Peyer's patch (tissue), 4 donors: ENCODE results near the gene VWA1. TPM values are rescaled to one million over a fixed set of nuclear protein-coding genes. Genes with fewer than 3 reads are reported as not detected.

ENCODE experiments used
- DNase-seq, 3 donors: peaks; one replicate each; pipeline ENCODE4 v3.0.0-alpha.2; 2017 to 2019
- H3K27ac ChIP-seq, 4 donors: fragments of 200-600 bp; sonication (generic); one replicate each; pipeline ENCODE4 v1.5.1; 2016 to 2019
- H3K27me3 ChIP-seq, 2 donors: fragments of 200-600 bp; sonication (generic); one replicate each; pipeline ENCODE4 v1.5.1; 2019
- H3K36me3 ChIP-seq, 3 donors: fragments of 200-600 bp; sonication (generic); one replicate each; pipeline ENCODE4 v1.5.1; 2016 to 2019
- H3K4me1 ChIP-seq, 4 donors: fragments of 200-600 bp; sonication (generic); one replicate each; pipeline ENCODE4 v1.5.1; 2016 to 2019
- H3K4me3 ChIP-seq, 4 donors: fragments of 200-600 bp; sonication (generic); 1 replicate in 3 of 4; 2 replicates in 1 of 4; pipeline ENCODE4 v1.5.1; 2016 to 2019; ENCODE audit warnings: mild to moderate bottlenecking in 1 of 4
- H3K9me3 ChIP-seq, 4 donors: fragments of 200-600 bp; sonication (generic); one replicate each; pipeline ENCODE4 v1.5.1; 2016 to 2019; ENCODE audit warnings: mild to moderate bottlenecking in 1 of 4
- POLR2A ChIP-seq, 2 donors: fragments of 450-650 bp; IDR thresholded peaks; one replicate each; pipeline ENCODE4 v1.5.1; 2017; ENCODE audit warnings: antibody characterized with exemption in 2 of 2, mild to moderate bottlenecking in 2 of 2, moderate library complexity in 2 of 2
- total RNA-seq, 4 donors: library from RNA; depleted of rRNA; stranded (reverse); fragments of >200 nt; gene quantifications; one replicate each; pipeline ENCODE4 v1.1.0, GENCODE V29; 2016
- TF ChIP-seq, protein P1 (sequence below), 6 experiments: fragments of 450-650 bp in 4 of 6; fragments of 200-600 bp in 2 of 6; sonication (generic) in 1 of 6; IDR thresholded peaks; one replicate each; pipeline ENCODE4 v1.5.1; 2017 to 2019; ENCODE audit warnings: antibody characterized with exemption in 6 of 6, mild to moderate bottlenecking in 3 of 6, moderate library complexity in 1 of 6

VWA1 gene
- total RNA-seq, 4 donors from 2014 or later, result 3.2 to 14.0 (median 6.7) TPM

DNA sequence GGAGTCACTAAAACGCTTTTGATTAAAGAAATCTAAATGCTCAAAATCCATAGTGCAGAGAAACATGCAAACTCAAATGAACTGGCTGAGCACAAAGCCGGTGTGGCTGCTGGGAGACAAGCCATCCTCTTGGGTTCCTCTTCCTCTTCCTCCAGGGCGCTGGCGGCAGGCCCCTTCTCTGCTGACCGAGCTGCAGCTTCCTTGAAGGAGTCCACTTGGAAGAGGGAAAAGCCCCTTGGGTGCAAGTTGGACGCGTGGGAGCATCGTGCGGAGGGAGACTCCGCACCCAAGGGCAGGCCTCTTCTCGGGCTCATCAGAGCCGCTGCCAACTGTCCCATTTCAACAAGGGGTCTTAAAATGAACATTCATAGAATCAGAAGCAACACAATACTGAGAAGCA is 44.3 kb upstream of the VWA1 start:
- no peak overlapping the region for H3K27ac ChIP-seq
- H3K27me3 ChIP-seq, result no peaks in the 10 kb centered on the region
- TF ChIP-seq, protein P1, sequence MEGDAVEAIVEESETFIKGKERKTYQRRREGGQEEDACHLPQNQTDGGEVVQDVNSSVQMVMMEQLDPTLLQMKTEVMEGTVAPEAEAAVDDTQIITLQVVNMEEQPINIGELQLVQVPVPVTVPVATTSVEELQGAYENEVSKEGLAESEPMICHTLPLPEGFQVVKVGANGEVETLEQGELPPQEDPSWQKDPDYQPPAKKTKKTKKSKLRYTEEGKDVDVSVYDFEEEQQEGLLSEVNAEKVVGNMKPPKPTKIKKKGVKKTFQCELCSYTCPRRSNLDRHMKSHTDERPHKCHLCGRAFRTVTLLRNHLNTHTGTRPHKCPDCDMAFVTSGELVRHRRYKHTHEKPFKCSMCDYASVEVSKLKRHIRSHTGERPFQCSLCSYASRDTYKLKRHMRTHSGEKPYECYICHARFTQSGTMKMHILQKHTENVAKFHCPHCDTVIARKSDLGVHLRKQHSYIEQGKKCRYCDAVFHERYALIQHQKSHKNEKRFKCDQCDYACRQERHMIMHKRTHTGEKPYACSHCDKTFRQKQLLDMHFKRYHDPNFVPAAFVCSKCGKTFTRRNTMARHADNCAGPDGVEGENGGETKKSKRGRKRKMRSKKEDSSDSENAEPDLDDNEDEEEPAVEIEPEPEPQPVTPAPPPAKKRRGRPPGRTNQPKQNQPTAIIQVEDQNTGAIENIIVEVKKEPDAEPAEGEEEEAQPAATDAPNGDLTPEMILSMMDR (IDR thresholded peaks at IDR 0.05), result no peak
- TF ChIP-seq POLR2A (IDR thresholded peaks at IDR 0.05), result no peak
- peaks cover 0 to 100% (median 3%) of the 10 kb centered on the region in 3 donors for H3K36me3 ChIP-seq
- H3K4me3 ChIP-seq, result no peak overlapping the region
- no peaks in the 10 kb centered on the region for H3K9me3 ChIP-seq
- H3K4me1 ChIP-seq, result no peaks in the 10 kb centered on the region
- no peak for DNase-seq

DNA sequence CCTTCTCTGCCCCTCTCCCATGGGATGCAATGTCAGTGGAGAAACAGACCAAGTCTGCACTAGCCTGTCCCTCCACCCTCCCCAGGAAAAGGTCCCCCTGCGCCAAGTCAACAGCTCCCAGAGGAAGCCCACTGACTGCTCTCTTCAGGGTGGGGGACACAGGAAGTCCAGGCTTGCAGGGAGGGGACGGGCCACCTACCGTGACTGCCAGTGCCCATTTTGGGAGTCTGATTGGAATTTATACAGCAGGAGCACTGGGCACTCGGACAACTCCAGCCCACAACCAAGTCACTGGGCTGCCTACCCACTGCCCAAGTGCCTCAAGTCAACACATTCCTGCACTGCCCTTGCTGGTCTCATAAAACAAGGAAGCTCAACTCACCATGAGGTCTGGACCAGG is 42.5 kb upstream of the VWA1 start:
- no peak overlapping the region for H3K4me3 ChIP-seq
- TF ChIP-seq POLR2A (IDR thresholded peaks at IDR 0.05), result no peak
- TF ChIP-seq, protein P1 (IDR thresholded peaks at IDR 0.05), result no peak
- peaks cover 0 to 97% (median 0%) of the 10 kb centered on the region in 3 donors for H3K36me3 ChIP-seq
- DNase-seq, result no peak
- H3K27ac ChIP-seq, result no peak overlapping the region
- H3K9me3 ChIP-seq, result no peaks in the 10 kb centered on the region
- no peaks in the 10 kb centered on the region for H3K27me3 ChIP-seq
- peaks cover 0 to 10% (median 3%) of the 10 kb centered on the region in 4 donors for H3K4me1 ChIP-seq

DNA sequence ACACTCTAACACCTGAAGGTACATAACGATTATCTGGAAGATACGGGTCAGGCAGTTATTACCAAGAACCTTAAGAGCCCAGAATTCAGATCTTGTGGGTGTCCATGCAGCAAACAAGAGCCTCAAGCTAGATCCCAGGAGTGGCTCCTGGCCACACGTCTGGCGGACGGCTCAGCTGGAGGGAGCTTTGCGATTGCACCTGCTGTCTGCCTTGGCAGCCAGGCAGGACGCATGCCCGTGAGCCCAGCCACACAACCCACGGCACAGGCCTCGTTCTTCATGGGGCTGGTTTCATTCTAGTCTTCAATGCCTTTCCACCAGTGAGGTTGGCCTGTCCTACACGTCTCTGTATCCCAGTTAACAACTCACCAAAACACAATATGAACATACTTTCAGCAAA is 42.1 kb upstream of the VWA1 start:
- DNase-seq, result no peak
- no peak for TF ChIP-seq POLR2A (IDR thresholded peaks at IDR 0.05)
- TF ChIP-seq, protein P1 (IDR thresholded peaks at IDR 0.05), result no peak
- peaks cover 0 to 13% (median 5%) of the 10 kb centered on the region in 4 donors for H3K4me1 ChIP-seq
- no peak overlapping the region for H3K27ac ChIP-seq
- no peaks in the 10 kb centered on the region for H3K27me3 ChIP-seq
- no peak overlapping the region for H3K4me3 ChIP-seq
- no peaks in the 10 kb centered on the region for H3K9me3 ChIP-seq
- H3K36me3 ChIP-seq, result peaks cover 0 to 95% (median 0%) of the 10 kb centered on the region in 3 donors

DNA sequence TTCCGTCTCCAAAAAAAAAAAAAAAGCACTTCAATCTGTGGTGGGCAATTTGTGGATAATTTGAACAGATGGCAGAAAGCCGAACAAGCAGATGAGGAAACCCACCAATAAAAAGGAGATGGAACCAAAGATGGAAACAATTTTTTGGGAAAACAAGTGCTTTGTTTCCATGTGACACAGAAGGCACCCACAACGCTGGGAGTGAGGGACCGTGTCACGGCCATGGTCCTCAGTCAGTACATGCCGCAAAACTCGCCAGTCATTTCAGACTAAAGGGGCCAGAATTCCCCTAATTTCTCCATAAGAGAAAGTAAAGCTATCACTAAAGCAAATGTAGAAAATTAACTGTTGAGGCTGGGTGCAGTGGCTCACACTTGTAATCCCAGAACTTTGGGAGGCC is 41.4 kb upstream of the VWA1 start:
- Histone ChIP-seq H3K36me3 (peaks cover 0 to 88% (median 0%) of the 10 kb centered on the region in 3 donors), H3K4me3 (no peak overlapping the region), H3K4me1 (peaks cover 0 to 13% (median 6%) of the 10 kb centered on the region in 4 donors), H3K9me3 (no peaks in the 10 kb centered on the region), H3K27ac (no peak overlapping the region), H3K27me3 (no peaks in the 10 kb centered on the region)
- DNase-seq, result no peak
- TF ChIP-seq POLR2A (IDR thresholded peaks at IDR 0.05), result no peak
- TF ChIP-seq, protein P1 (IDR thresholded peaks at IDR 0.05), result no peak

DNA sequence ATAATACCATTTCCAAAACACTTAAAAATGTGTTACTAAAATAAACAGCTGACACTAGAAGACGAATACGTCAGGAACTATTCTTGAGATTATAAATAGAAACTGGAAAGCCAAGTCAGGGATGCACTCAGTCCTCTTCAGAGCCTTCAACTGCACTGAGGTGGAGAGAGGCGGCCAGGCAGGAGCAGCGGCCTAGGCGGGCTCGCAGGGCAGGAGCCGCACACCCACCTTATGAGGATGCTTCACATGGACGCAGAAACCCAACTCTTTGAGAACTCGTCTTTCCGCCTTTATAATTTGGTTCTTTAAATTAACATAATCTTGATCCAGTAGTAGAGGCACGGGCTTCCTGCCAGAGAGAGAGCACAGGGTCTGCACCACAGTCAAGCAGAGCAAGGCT is 40.3 kb upstream of the VWA1 start:
- TF ChIP-seq, protein P1 (IDR thresholded peaks at IDR 0.05), result no peak
- no peak for TF ChIP-seq POLR2A (IDR thresholded peaks at IDR 0.05)
- Histone ChIP-seq H3K4me1 (peaks cover 3 to 16% (median 8%) of the 10 kb centered on the region in 4 donors), H3K27me3 (no peaks in the 10 kb centered on the region), H3K4me3 (no peak overlapping the region), H3K27ac (no peak overlapping the region), H3K36me3 (peaks cover 0 to 77% (median 0%) of the 10 kb centered on the region in 3 donors), H3K9me3 (no peaks in the 10 kb centered on the region)
- no peak for DNase-seq
